ENCODE data around the gene RAB5IF. TPM values are rescaled to one million over a fixed set of nuclear protein-coding genes. Genes with fewer than 3 reads are reported as not detected.

The RAB5IF gene
- total and polyA plus RNA-seq, 9 of the 15 experiments (the other 6 are each of a cell fraction or from before 2014, with no cell fraction given): 26.5 to 198 (median 134) TPM

DNA sequence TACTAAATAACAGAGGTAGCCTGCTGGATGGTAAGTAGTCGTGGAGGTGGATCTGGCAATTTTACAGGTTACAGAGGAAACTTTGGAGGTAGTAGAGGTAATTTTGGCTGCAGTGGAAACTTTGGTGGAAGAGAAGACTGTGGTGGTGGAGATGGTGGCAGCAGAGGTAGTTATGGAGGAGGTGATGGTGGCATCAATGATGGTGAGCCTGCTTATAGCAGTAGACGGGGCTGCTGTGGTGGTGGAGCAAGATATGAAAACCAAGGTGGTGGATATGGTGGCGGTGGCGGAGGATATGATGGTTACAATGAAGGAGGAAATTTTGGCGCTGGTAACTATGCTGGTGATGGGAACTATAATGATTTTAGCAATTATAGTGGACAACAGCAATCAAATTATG lies 15.3 kb downstream of the RAB5IF start:
- Histone ChIP-seq H3K27ac (ENCODE audit: extremely low read depth, low read depth, low read length) (no peak overlapping the region), H4K20me1 (replicated peaks; ENCODE audit: control insufficient read depth, insufficient read depth, low read length) (no peaks in the 10 kb centered on the region), H3K4me3 (no peak overlapping the region), H3K4me1 (replicated peaks in 1 of 2; ENCODE audit: control insufficient read depth in 2 of 2, insufficient read depth in 2 of 2, low read length in 2 of 2) (peaks cover 0 to 4% of the 10 kb centered on the region in 2 experiments; a peak in 1 of 5 replicates), H3K79me2 (ENCODE audit: control insufficient read depth, insufficient read depth, low read length) (no peaks in the 10 kb centered on the region), H3K36me3 (ENCODE audit: control insufficient read depth, insufficient read depth, low read length) (no peaks in the 10 kb centered on the region), H3K9ac (ENCODE audit: insufficient read depth in 1 of 2, low read depth in 2 of 2, low read length in 2 of 2) (no peak overlapping the region), H3K27me3 (ENCODE audit: control insufficient read depth in 2 of 2, insufficient read depth in 2 of 2, low read length in 2 of 2) (no peaks in the 10 kb centered on the region), H3K4me2 (ENCODE audit: insufficient read depth, low read length) (no peak overlapping the region), H3K9me1 (ENCODE audit: control insufficient read depth, insufficient read depth, low read length) (no peaks in the 10 kb centered on the region), H2AFZ (ENCODE audit: low read depth, low read length) (no peak overlapping the region), H3K9me3 (replicated peaks; ENCODE audit: control insufficient read depth, insufficient read depth, low read depth, low read length) (no peaks in the 10 kb centered on the region)
- ChIA-PET CTCF (ENCODE audit: low intra/inter-chr PET ratio) (no interaction called here), POLR2A (interaction anchor here (0.9 kb wide), 1 partner anchor 15 kb away, joined by 4 read pairs; the partner anchor contains the start of gene RAB5IF)
- in situ Hi-C loops (cut with MboI) (no loop called here), intact Hi-C loops (cut with micrococcal nuclease) (no loop called here)
- ATAC-seq (no peak), DNase-seq (ENCODE audit: extremely low read depth in 1 of 4, low spot score in 3 of 4) (no peak), FAIRE-seq (no peak)
- WGBS (ENCODE audit: insufficient coverage, low coverage, missing lambda C conversion rate): 33% methylated on average over 5 of the region's 5 CpGs
- TF ChIP-seq MEIS2 (IDR thresholded peaks at IDR 0.05; ENCODE audit: partially characterized antibody) (no peak), ZNF134 (CRISPR knock-in tag; conservative IDR thresholded peaks at IDR 0.05) (peak; percentile 79)
- no TSS peak for BruUV-seq (replicated peaks)

- Histone ChIP-seq H3K4me1 (replicated peaks in 1 of 2; ENCODE audit: control insufficient read depth in 2 of 2, insufficient read depth in 2 of 2, low read length in 2 of 2) (peaks cover 0 to 4% of the 10 kb centered on the region in 2 experiments; a peak in 1 of 5 replicates), H2AFZ (ENCODE audit: low read depth, low read length) (no peak overlapping the region), H3K9ac (ENCODE audit: insufficient read depth in 1 of 2, low read depth in 2 of 2, low read length in 2 of 2) (no peak overlapping the region), H3K27me3 (ENCODE audit: control insufficient read depth in 2 of 2, insufficient read depth in 2 of 2, low read length in 2 of 2) (no peaks in the 10 kb centered on the region), H3K79me2 (ENCODE audit: control insufficient read depth, insufficient read depth, low read length) (no peaks in the 10 kb centered on the region), H3K36me3 (ENCODE audit: control insufficient read depth, insufficient read depth, low read length) (no peaks in the 10 kb centered on the region), H3K9me3 (replicated peaks; ENCODE audit: control insufficient read depth, insufficient read depth, low read depth, low read length) (no peaks in the 10 kb centered on the region), H3K27ac (ENCODE audit: extremely low read depth, low read depth, low read length) (no peak overlapping the region), H3K4me3 (no peak overlapping the region), H3K9me1 (ENCODE audit: control insufficient read depth, insufficient read depth, low read length) (no peaks in the 10 kb centered on the region), H4K20me1 (replicated peaks; ENCODE audit: control insufficient read depth, insufficient read depth, low read length) (no peaks in the 10 kb centered on the region), H3K4me2 (ENCODE audit: insufficient read depth, low read length) (no peak overlapping the region)
- no peak for DNase-seq (ENCODE audit: extremely low read depth in 1 of 4, low spot score in 3 of 4)
- CTCF ChIA-PET (ENCODE audit: low intra/inter-chr PET ratio): no interaction called here
- POLR2A ChIA-PET: interaction anchor here (0.6 to 1.8 kb wide), 6 partner anchors 9 to 66 kb away, joined by 3 to 10 read pairs (median 4); no protein-coding TSS in a partner anchor
- intact Hi-C loops (cut with micrococcal nuclease): no loop called here
- in situ Hi-C loops (cut with MboI): no loop called here
- TF ChIP-seq, protein P1, sequence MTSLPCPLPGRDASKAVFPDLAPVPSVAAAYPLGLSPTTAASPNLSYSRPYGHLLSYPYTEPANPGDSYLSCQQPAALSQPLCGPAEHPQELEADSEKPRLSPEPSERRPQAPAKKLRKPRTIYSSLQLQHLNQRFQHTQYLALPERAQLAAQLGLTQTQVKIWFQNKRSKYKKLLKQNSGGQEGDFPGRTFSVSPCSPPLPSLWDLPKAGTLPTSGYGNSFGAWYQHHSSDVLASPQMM (CRISPR knock-in tag; IDR thresholded peaks at IDR 0.05): no peak
- TF ChIP-seq SIRT6 (IDR thresholded peaks at IDR 0.05; ENCODE audit: low read depth, low read length) (no peak), STAT5A (IDR thresholded peaks at IDR 0.05; ENCODE audit: borderline replicate concordance, low read length) (no peak), NFIC (IDR thresholded peaks at IDR 0.05) (no peak), HNRNPK (IDR thresholded peaks at IDR 0.05; ENCODE audit: low read depth, low read length, poor library complexity, severe bottlenecking) (no peak), PYGO2 (tag; IDR thresholded peaks at IDR 0.05) (no peak), MNT (conservative IDR thresholded peaks at IDR 0.05) (no peak), ZNF217 (CRISPR knock-in tag; IDR thresholded peaks at IDR 0.05) (no peak)
- no peak for FAIRE-seq
- BruUV-seq (replicated peaks): no TSS peak
- no peak for ATAC-seq
- 70% methylated on average over 1 of the region's 2 CpGs for WGBS (ENCODE audit: insufficient coverage, low coverage, missing lambda C conversion rate)
These were observed 17.9 kb downstream of the RAB5IF start for GRCh38 chr20:36623444-36623843.

All from K562 (cell line).